ENCODE measurements around the gene CT83. TPM values are rescaled to one million over a fixed set of nuclear protein-coding genes. Genes with fewer than 3 reads are reported as not detected.

The CT83 gene
- not detected for total RNA-seq

DNA sequence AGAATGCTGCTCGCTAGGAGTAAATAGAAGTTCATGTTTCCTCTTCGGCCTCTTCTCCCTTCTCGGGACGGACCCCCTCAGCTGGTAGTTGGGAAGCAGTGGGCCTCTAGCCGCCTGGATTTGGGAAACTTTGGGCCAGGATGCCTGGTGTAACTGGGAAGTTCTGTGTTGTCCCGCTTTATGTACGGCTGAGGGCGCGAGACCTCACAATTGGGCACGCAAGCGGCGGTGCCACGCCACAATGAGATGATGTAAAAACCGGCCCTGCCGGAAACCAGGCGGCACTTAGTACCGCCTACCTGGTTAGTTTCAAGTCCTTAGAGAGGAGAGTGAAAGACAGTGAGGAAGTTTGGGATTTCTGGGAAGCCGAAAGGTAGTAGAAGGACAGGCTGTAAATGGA, at the start of gene CT83:
TSS of gene CT83 (minus strand) at position 155 of the 400 bp plus-strand sequence. CDS start at position 35, 120 bp downstream.
- no peak for DNase-seq

DNA sequence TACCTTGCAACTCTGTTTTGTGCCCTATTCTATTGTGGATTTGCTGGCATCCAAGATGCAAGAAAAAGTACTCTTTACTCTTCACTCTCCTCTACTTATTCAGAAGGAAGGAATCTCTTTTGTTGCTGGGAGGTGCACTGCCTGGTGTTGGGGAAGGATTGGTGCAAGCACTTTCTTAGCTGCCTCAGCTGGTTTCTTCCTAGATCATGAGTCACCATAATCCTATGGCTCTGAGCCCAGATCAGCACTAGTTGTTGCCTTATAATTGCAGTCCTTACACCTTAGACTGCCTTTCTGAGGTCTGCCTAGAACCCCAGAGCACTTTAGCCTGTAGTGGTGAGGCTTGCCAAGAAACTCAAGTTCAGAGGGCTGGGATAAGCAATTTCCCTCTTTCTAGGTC, 37.0 kb upstream of the CT83 start:
- DNase-seq = no peak

DNA sequence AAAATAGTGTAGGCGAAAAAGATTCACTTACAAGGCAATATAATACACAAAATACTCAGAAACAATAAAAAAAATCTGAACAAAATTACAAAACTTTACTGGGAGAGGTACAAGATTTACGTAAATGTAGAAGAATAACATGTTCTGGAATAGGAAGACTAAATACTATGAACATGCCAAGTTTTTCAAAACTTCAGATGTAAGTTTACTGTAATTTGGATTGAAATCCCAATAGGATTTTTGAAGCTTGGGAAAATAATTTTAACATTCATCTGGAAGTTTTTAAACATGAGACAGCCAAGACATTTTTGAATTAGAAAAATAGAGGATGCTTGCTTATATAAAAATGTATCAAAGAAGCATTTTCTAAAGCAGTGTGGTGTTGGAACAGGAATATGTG, 30.5 kb upstream of the CT83 start:
- DNase-seq = peak; percentile 7

- no peak for DNase-seq
Observed at GRCh38 chrX:116490104-116490503, 27.3 kb upstream of the CT83 start.

DNA sequence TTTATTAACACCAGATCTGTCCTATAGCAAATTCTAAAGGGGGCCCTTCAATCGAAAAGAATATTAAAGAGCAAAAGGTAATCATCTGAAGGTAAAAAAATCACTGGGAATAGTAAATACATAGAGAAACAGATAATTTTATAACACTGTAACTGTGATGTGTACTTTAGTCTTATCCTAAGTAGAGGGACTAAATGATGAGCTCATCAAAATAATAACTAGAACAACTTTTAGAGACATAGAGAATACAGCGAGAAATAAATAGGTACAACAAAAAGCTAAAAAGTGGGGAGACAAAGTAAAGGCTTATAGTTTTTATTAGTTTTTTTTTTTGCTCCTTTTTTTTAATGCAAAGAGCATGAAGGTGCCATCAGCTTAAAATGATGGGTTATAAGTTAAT, 17.3 kb upstream of the CT83 start:
- DNase-seq = no peak

- no peak for DNase-seq
Observed at GRCh38 chrX:116449156-116449555, 13.6 kb downstream of the CT83 start.

DNA sequence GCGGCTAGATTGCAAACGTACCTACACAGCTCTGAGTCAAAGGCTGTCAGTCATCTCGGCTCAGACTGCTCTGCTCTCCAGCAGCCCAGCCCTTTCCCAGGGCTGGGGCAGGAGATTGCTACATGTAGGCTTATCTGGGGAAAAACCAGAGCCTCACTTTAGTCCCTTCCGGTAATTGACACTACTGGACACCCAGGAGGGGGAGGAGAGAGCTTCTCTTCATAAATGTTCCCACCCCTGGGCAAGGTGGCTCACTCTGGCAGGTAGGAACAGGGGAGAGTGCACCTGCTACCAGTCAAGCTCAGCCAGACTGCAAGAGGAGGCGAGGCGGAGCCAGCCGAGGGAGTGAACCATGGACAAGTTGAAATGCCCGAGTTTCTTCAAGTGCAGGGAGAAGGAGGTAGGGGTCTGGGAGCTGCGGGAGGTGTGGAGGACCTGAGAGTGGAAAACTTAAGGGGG, 26.4 kb downstream of the CT83 start, which contains the start of gene SLC6A14:
TSS of gene SLC6A14 (plus strand) at position 249 of the 459 bp plus-strand sequence. CDS start at position 353, 104 bp downstream.
- no peak for DNase-seq

GRCh38 chrX:116435597-116435996, 27.2 kb downstream of the CT83 start:
- no peak for DNase-seq

GRCh38 chrX:116427978-116428377, 34.8 kb downstream of the CT83 start:
- DNase-seq = no peak

- no peak for DNase-seq
Observed at GRCh38 chrX:116417968-116418367, 44.8 kb downstream of the CT83 start.

GRCh38 chrX:116417214-116417613, 45.6 kb downstream of the CT83 start:
- DNase-seq = no peak

GRCh38 chrX:116413273-116413672, 49.5 kb downstream of the CT83 start:
- no peak for DNase-seq

Other genes with a start within 250 kb of the CT83 start
- gene SLC6A14, start 26.4 kb downstream of the CT83 start, total RNA-seq = 11.2 TPM